IMR-90 (cell line): ENCODE data around the gene SLC8A3. TPM values are rescaled to one million over a fixed set of nuclear protein-coding genes. Genes with fewer than 3 reads are reported as not detected.

Experiments
- ATAC-seq: fragments of 200-7000 bp; cut with Tn5 transposase; 2 replicates; pipeline ENCODE4 v1.9.1; 2020; ENCODE audit warnings: low read depth, mild to moderate bottlenecking, moderate library complexity
- BruUV-seq: library from RNA; stranded (reverse); fragments of 400-500 nt; replicated peaks from 2 replicates; lab custom pipeline; 2021; lab: Mats Ljungman, UMichigan
- CTCF ChIA-PET: fragments of 300-600 bp; formaldehyde crosslinking; extraction: SDS; loops from one replicate; lab custom pipeline; 2021; ENCODE audit warnings: antibody characterized with exemption; lab: Yijun Ruan, JAX
- POLR2A ChIA-PET: fragments of 300-600 bp; sonication (Branson Sonifier 250); formaldehyde crosslinking; loops from one replicate; lab custom pipeline; 2022; ENCODE audit warnings: antibody characterized with exemption; ENCODE audit not compliant: unreplicated experiment; lab: Charles Lee
- DNase-seq: peaks from one replicate; pipeline ENCODE4 v3.0.0; 2013
- H2AFZ ChIP-seq: replicated peaks from 2 replicates; pipeline ENCODE3; 2013; ENCODE audit warnings: low read length, mild to moderate bottlenecking; ENCODE audit not compliant: poor library complexity
- H2AK5ac ChIP-seq: 2 replicates; pipeline ENCODE4 v1.6.1; 2013; ENCODE audit warnings: low read depth, low read length, inconsistent platforms
- H2AK9ac ChIP-seq: replicated peaks from 2 replicates; pipeline ENCODE3; 2013; ENCODE audit warnings: mild to moderate bottlenecking, low read depth, low read length, moderate library complexity; ENCODE audit not compliant: poor library complexity
- H2BK120ac ChIP-seq: 2 replicates; pipeline ENCODE4 v1.6.1; 2013; ENCODE audit warnings: low read depth, low read length, inconsistent platforms
- H2BK15ac ChIP-seq: 3 replicates; pipeline ENCODE4 v1.6.1; 2013; ENCODE audit warnings: low read depth, low read length, inconsistent platforms
- H2BK20ac ChIP-seq: 2 replicates; pipeline ENCODE4 v1.6.1; 2013; ENCODE audit warnings: low read depth, mild to moderate bottlenecking, inconsistent platforms, low read length, moderate library complexity
- H2BK5ac ChIP-seq: 2 replicates; pipeline ENCODE4 v1.6.1; 2013; ENCODE audit warnings: mild to moderate bottlenecking, low read depth, low read length, inconsistent platforms; ENCODE audit not compliant: poor library complexity, severe bottlenecking
- H3K14ac ChIP-seq: replicated peaks from 2 replicates; pipeline ENCODE4 v1.6.1; 2013; ENCODE audit warnings: low read depth, low read length, inconsistent platforms
- H3K18ac ChIP-seq: 2 replicates; pipeline ENCODE4 v1.6.1; 2013; ENCODE audit warnings: low read depth, low read length, control low read depth
- H3K23ac ChIP-seq: 2 replicates; pipeline ENCODE4 v1.6.1; 2013; ENCODE audit warnings: low read depth, low read length, inconsistent platforms
- H3K27ac ChIP-seq: 2 replicates; pipeline ENCODE4 v1.5.1; 2013; ENCODE audit warnings: mild to moderate bottlenecking, control low read depth, low read length; ENCODE audit not compliant: insufficient read depth
- H3K27me3 ChIP-seq: 2 replicates; pipeline ENCODE4 v1.6.1; 2013; ENCODE audit warnings: low read length; ENCODE audit not compliant: control insufficient read depth, insufficient read depth
- H3K36me3 ChIP-seq: 2 replicates; pipeline ENCODE4 v1.6.1; 2013; ENCODE audit warnings: low read length, mixed read lengths; ENCODE audit not compliant: control insufficient read depth, insufficient read depth
- H3K4ac ChIP-seq: 2 replicates; pipeline ENCODE4 v1.6.1; 2013; ENCODE audit warnings: low read depth, low read length, inconsistent platforms
- H3K4me1 ChIP-seq: 2 replicates; pipeline ENCODE4 v1.6.1; 2013; ENCODE audit warnings: low read length, mixed read lengths; ENCODE audit not compliant: control insufficient read depth, insufficient read depth
- H3K4me2 ChIP-seq: 2 replicates; pipeline ENCODE4 v1.6.1; 2013; ENCODE audit warnings: low read depth, mild to moderate bottlenecking, control low read depth, low read length, moderate library complexity
- H3K4me3 ChIP-seq: 2 replicates; pipeline ENCODE4 v1.5.1; 2013; ENCODE audit warnings: low read depth, mild to moderate bottlenecking, control low read depth, low read length, moderate library complexity; ENCODE audit not compliant: insufficient read depth
- H3K56ac ChIP-seq: 2 replicates; pipeline ENCODE4 v1.6.1; 2013; ENCODE audit warnings: low read length, inconsistent platforms; ENCODE audit not compliant: insufficient read depth; ENCODE audit errors: extremely low read depth
- H3K79me1 ChIP-seq, 2 experiments: 2 replicates each; pipeline ENCODE4 v1.6.1; 2013; ENCODE audit warnings: low read length in 2 of 2, inconsistent platforms in 1 of 2, low read depth in 1 of 2
- H3K9ac ChIP-seq: 2 replicates; pipeline ENCODE4 v1.6.1; 2013; ENCODE audit warnings: low read depth, low read length, control low read depth
- H3K9me1 ChIP-seq: 2 replicates; pipeline ENCODE4 v1.6.1; 2013; ENCODE audit warnings: low read length, inconsistent platforms; ENCODE audit not compliant: insufficient read depth
- H3K9me3 ChIP-seq: 2 replicates; pipeline ENCODE4 v1.6.1; 2013; ENCODE audit warnings: low read length; ENCODE audit not compliant: control insufficient read depth, insufficient read depth
- H4K20me1 ChIP-seq: 2 replicates; pipeline ENCODE4 v1.6.1; 2013; ENCODE audit warnings: low read length, inconsistent platforms; ENCODE audit not compliant: insufficient read depth
- H4K5ac ChIP-seq: 2 replicates; pipeline ENCODE4 v1.6.1; 2013; ENCODE audit warnings: mild to moderate bottlenecking, low read depth, low read length, control low read depth
- H4K8ac ChIP-seq, 2 experiments: 2 replicates each; pipeline ENCODE4 v1.6.1; 2013; ENCODE audit warnings: low read depth in 2 of 2, low read length in 2 of 2, control low read depth in 1 of 2, inconsistent platforms in 1 of 2
- H4K91ac ChIP-seq: 2 replicates; pipeline ENCODE4 v1.6.1; 2013; ENCODE audit warnings: low read depth, low read length, inconsistent platforms; ENCODE audit not compliant: insufficient read depth
- CHD1 ChIP-seq: IDR thresholded peaks from 2 replicates; pipeline ENCODE4 v1.6.1; 2012; ENCODE audit warnings: low read depth, low read length, improper control_type of control experiment
- MXI1 ChIP-seq: IDR thresholded peaks from 2 replicates; pipeline ENCODE4 v1.6.1; 2012; ENCODE audit warnings: low read depth, mild to moderate bottlenecking, low read length, moderate library complexity, borderline replicate concordance
- RAD21 ChIP-seq: IDR thresholded peaks from 2 replicates; pipeline ENCODE4 v1.6.1; 2012; ENCODE audit warnings: low read length, improper control_type of control experiment
- WGBS, 2 experiments: methylation state at CpG; one replicate each; pipeline versions ENCODE4 v1.1.5 to v1.1.7; 2013; ENCODE audit warnings: missing lambda C conversion rate in 2 of 2; ENCODE audit not compliant: insufficient read length in 1 of 2; ENCODE audit errors: extremely low coverage in 2 of 2; 5-methylcytosine and 5-hydroxymethylcytosine counted together
- dilution Hi-C: fragments of 300-500 bp; cut with HindIII; formaldehyde crosslinking; loops from one replicate; pipeline ENCODE4 v1.14.3; 2018; ENCODE audit warnings: low sequenced_read_pairs; ENCODE audit not compliant: unreplicated experiment
- in situ Hi-C: fragments of 300-500 bp; cut with MboI; formaldehyde crosslinking; loops from 3 replicates; pipeline ENCODE4 v1.14.3; 2019; ENCODE audit warnings: low sequenced_read_pairs, inconsistent platforms, mixed read lengths
- intact Hi-C: fragments of 100-400 bp; cut with micrococcal nuclease; formaldehyde crosslinking; loops from 2 replicates; pipeline ENCODE4 v1.10.0; 2022
- polyA plus RNA-seq, 3 experiments: library from polyadenylated mRNA; depleted of rRNA; stranded (reverse); fragments of >200 nt; gene quantifications; 2 replicates each; pipeline ENCODE4 v1.2.3, GENCODE V29; 2012; ENCODE audit warnings: low replicate concordance in 1 of 3
- total RNA-seq: library from RNA; depleted of rRNA; stranded (reverse); fragments of >200 nt; gene quantifications from 2 replicates; pipeline ENCODE4 v1.2.3, GENCODE V29; 2012

SLC8A3 gene
- total and polyA plus RNA-seq, 2 of the 4 experiments (the other 2 are of a cell fraction): under 0.01 TPM; not detected in 1

DNA sequence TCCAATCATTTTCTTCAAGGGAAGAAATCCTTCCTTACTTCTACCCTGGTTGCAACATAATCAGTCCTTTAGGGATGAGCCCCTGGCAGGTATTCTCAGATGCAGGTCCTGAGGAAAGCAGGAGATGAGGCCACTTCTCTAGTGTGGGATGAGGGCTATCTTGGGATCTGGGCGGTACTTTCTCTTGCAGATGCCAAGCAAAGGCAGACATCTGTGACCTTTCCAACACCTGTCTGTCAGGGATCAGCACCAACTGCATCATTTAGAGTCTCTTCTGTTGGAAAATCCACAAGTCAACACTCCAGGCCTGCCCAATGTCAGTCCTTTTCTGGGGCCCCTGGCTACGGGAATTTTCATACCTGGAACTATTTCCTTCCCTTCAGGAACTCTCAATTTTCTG is 129.2 kb downstream of the SLC8A3 start:
- Histone ChIP-seq H2AK5ac (no peak overlapping the region), H3K18ac (no peak overlapping the region), H2BK120ac (no peak overlapping the region), H4K5ac (no peak overlapping the region), H3K4me3 (no peak overlapping the region), H2BK20ac (no peak overlapping the region), H2BK5ac (no peak overlapping the region), H3K23ac (no peak overlapping the region), H3K27me3 (peaks cover 9% of the 10 kb centered on the region), H3K56ac (no peak overlapping the region), H3K9me3 (no peaks in the 10 kb centered on the region), H2BK15ac (no peak overlapping the region), H3K79me1 (no peaks in the 10 kb centered on the region), H3K9ac (no peak overlapping the region), H2AFZ (no peak overlapping the region), H3K36me3 (no peaks in the 10 kb centered on the region), H3K4me2 (no peak overlapping the region), H3K27ac (no peak overlapping the region), H3K4ac (no peak overlapping the region), H4K20me1 (no peaks in the 10 kb centered on the region), H2AK9ac (no peak overlapping the region), H3K14ac (no peak overlapping the region), H3K4me1 (no peaks in the 10 kb centered on the region), H4K8ac (no peak overlapping the region), H3K9me1 (no peaks in the 10 kb centered on the region), H4K91ac (no peak overlapping the region)
- no CpG with 5 or more reads among the region's 2 CpGs for WGBS, 2 experiments
- CTCF ChIA-PET: interaction anchor here (0.5 kb wide), 1 partner anchor 27 kb away, joined by 3 read pairs; no protein-coding TSS in a partner anchor
- DNase-seq: no peak
- dilution Hi-C loops (no loop called here), intact Hi-C loops (no loop called here), in situ Hi-C loops (no loop called here)
- TF ChIP-seq RAD21 (no peak), MXI1 (no peak), CHD1 (no peak)
- no TSS peak for BruUV-seq
- POLR2A ChIA-PET: no interaction called here
- ATAC-seq: no peak
